ENCODE results near the gene AMBN.

GRCh38 chr4:70640192-70640591 is 48.1 kb downstream of the AMBN start:
- no peak for TF ChIP-seq EZH2 (IDR thresholded peaks at IDR 0.05)
- TF ChIP-seq POLR2AphosphoS5 (IDR thresholded peaks at IDR 0.05; ENCODE audit: borderline replicate concordance, low read depth, low read length), result no peak
